ENCODE data around the gene IPO11. TPM values are rescaled to one million over a fixed set of nuclear protein-coding genes. Genes with fewer than 3 reads are reported as not detected.
"Not testable (repeated sequence)": the region's sequence is repeated elsewhere in the genome, so short reads cannot be mapped to it uniquely, and the experiment has no call there.

Gene IPO11
- polyA plus RNA-seq, 6 donors from 2014 or later = 8.3 to 12.1 (median 10.4) TPM

GRCh38 chr5:62506659-62507460 is 94.3 kb downstream of the IPO11 start:
- H3K36me3 Mint-ChIP-seq = peaks cover 27 to 29% of the 10 kb centered on the region in 2 donors
- no peak for DNase-seq

DNA sequence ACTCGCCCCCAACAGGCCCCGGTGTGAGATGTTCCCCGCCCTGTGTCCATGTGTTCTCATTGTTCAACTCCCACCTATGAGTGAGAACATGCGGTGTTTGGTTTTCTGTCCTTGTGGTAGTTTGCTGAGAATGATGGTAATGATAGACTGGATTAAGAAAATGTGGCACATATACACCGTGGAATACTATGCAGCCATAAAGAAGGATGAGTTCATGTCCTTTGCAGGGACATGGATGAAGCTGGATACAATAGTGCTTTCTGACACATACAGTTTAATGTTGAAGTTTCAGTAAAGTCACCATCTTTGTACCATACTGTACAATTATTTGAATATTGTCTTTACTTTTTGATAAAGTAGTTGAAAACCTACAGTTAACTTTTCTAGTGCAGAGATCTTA is 96.2 kb downstream of the IPO11 start:
- Mint-ChIP-seq H3K36me3 (peaks cover 27 to 29% of the 10 kb centered on the region in 2 donors), H3K27ac (peak overlapping the region in 2 of 6 donors; percentile 24 to 67)
- ATAC-seq (ENCODE audit: low read depth in 2 of 2); H3K27me3 Mint-ChIP-seq; DNase-seq; H3K4me1 Mint-ChIP-seq; H3K4me3 Mint-ChIP-seq; H3K9me3 Mint-ChIP-seq: not testable (repeated sequence)

More at GRCh38 chr5:62506659-62507460, 94.3 kb downstream of the IPO11 start:
- Mint-ChIP-seq H3K27ac (no peak overlapping the region), H3K4me1 (peaks cover 8 to 11% (median 10%) of the 10 kb centered on the region in 3 donors), H3K27me3 (no peaks in the 10 kb centered on the region), H3K4me3 (no peak overlapping the region), H3K9me3 (peaks cover 0 to 6% (median 0%) of the 10 kb centered on the region in 7 donors)
- peak in 1 of 2 donors; percentile 30 for ATAC-seq (ENCODE audit: low read depth in 2 of 2)

- Mint-ChIP-seq H3K27me3 (no peaks in the 10 kb centered on the region), H3K36me3 (peaks cover 27 to 29% of the 10 kb centered on the region in 2 donors), H3K9me3 (peaks cover 0 to 6% (median 0%) of the 10 kb centered on the region in 7 donors), H3K27ac (no peak overlapping the region), H3K4me3 (no peak overlapping the region), H3K4me1 (no peaks in the 10 kb centered on the region)
- ATAC-seq (ENCODE audit: low read depth in 2 of 2) (no peak), DNase-seq (no peak)
Measured at GRCh38 chr5:62509806-62510205, 97.2 kb downstream of the IPO11 start.

DNA sequence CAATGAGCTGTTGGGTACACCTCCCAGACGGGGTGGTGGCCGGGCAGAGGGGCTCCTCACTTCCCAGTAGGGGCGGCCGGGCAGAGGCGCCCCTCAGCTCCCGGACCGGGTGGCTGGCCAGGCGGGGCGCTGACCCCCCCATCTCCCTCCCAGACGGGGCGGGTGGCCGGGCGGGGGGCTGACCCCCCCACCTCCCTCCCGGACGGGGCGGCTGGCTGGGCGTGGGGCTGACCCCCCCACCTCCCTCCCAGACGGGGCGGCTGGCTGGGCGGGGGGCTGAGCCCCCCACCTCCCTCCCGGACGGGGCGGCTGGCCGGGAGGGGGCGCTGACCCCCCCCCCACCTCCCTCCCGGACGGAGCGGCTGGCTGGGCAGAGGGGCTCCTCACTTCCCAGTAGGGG is 100.5 kb downstream of the IPO11 start:
- H3K4me1 Mint-ChIP-seq; H3K27ac Mint-ChIP-seq; DNase-seq; H3K9me3 Mint-ChIP-seq; ATAC-seq (ENCODE audit: low read depth in 2 of 2); H3K27me3 Mint-ChIP-seq; H3K4me3 Mint-ChIP-seq: not testable (repeated sequence)
- H3K36me3 Mint-ChIP-seq = peaks cover 20 to 23% of the 10 kb centered on the region in 2 donors

DNA sequence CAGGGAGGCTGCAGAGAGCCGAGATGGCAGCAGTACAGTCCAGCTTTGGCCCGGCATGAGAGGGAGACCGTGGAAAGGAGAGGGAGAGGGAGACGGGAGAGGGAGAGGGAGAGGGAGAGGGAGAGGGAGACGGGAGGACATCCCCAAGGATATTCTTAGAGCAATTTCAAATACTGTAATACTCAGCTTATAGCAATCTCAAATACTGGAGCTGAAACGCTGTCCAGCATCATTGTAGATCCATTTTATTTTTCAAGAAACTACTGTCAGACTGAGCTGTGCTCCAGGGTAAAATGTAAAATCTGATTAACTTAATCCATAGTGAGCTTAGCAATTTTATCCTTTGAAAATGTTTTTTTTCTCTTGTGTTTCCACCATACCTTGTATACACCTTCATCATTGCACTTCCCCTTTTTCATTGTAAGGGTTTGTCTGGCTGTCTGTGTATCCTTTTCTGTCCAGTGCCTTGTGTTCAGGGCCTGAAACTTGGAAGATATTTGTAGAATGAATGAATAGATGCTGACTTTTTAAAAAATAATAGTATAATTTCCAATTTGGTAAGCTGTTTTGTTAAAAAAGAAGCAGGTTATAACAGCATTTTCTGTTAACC is 102.1 kb downstream of the IPO11 start:
- no peak for DNase-seq
- H3K36me3 Mint-ChIP-seq = peaks cover 7 to 12% of the 10 kb centered on the region in 2 donors
- ATAC-seq (ENCODE audit: low read depth in 2 of 2) = no peak
- no peaks in the 10 kb centered on the region for H3K9me3 Mint-ChIP-seq
- H3K27me3 Mint-ChIP-seq = no peaks in the 10 kb centered on the region
- H3K27ac Mint-ChIP-seq = no peak overlapping the region
- H3K4me1 Mint-ChIP-seq = no peaks in the 10 kb centered on the region
- no peak overlapping the region for H3K4me3 Mint-ChIP-seq

- H3K4me3 Mint-ChIP-seq; ATAC-seq (ENCODE audit: low read depth in 2 of 2); DNase-seq; H3K27me3 Mint-ChIP-seq; H3K9me3 Mint-ChIP-seq; H3K27ac Mint-ChIP-seq: not testable (repeated sequence)
- peaks cover 13 to 19% of the 10 kb centered on the region in 2 donors for H3K36me3 Mint-ChIP-seq
- peaks cover 4 to 19% (median 6%) of the 10 kb centered on the region in 3 donors for H3K4me1 Mint-ChIP-seq
Measured at GRCh38 chr5:62520812-62521211, 108.2 kb downstream of the IPO11 start.

- H3K4me3 Mint-ChIP-seq = no peak overlapping the region
- H3K27ac Mint-ChIP-seq = peak overlapping the region in 4 of 6 donors; percentile 56 to 90 (median 72)
- no peaks in the 10 kb centered on the region for H3K27me3 Mint-ChIP-seq
- no peaks in the 10 kb centered on the region for H3K9me3 Mint-ChIP-seq
- ATAC-seq (ENCODE audit: low read depth in 2 of 2) (peak; percentile 21 to 32), DNase-seq (no peak)
- H3K4me1 Mint-ChIP-seq = peaks cover 4 to 19% (median 6%) of the 10 kb centered on the region in 3 donors
- H3K36me3 Mint-ChIP-seq = peaks cover 17 to 19% of the 10 kb centered on the region in 2 donors
Measured at GRCh38 chr5:62521319-62521718, 108.8 kb downstream of the IPO11 start.

GRCh38 chr5:62522811-62523210 is 110.2 kb downstream of the IPO11 start:
- DNase-seq (no peak), ATAC-seq (ENCODE audit: low read depth in 2 of 2) (no peak)
- H3K9me3 Mint-ChIP-seq = no peaks in the 10 kb centered on the region
- H3K27ac Mint-ChIP-seq = peak overlapping the region in 3 of 6 donors; percentile 39 to 75 (median 52)
- H3K36me3 Mint-ChIP-seq = peaks cover 18 to 22% of the 10 kb centered on the region in 2 donors
- H3K27me3 Mint-ChIP-seq = no peaks in the 10 kb centered on the region
- H3K4me1 Mint-ChIP-seq = peaks cover 4 to 19% (median 6%) of the 10 kb centered on the region in 3 donors
- H3K4me3 Mint-ChIP-seq = no peak overlapping the region

GRCh38 chr5:62533597-62533996 is 121.0 kb downstream of the IPO11 start:
- no peak overlapping the region for H3K4me3 Mint-ChIP-seq
- H3K4me1 Mint-ChIP-seq = no peaks in the 10 kb centered on the region
- no peaks in the 10 kb centered on the region for H3K27me3 Mint-ChIP-seq
- ATAC-seq (ENCODE audit: low read depth in 2 of 2) (no peak), DNase-seq (no peak)
- H3K27ac Mint-ChIP-seq = no peak overlapping the region
- H3K9me3 Mint-ChIP-seq = no peaks in the 10 kb centered on the region
- H3K36me3 Mint-ChIP-seq = peaks cover 6 to 11% of the 10 kb centered on the region in 2 donors

- Mint-ChIP-seq H3K27me3 (no peaks in the 10 kb centered on the region), H3K36me3 (peaks cover 8 to 14% of the 10 kb centered on the region in 2 donors), H3K27ac (no peak overlapping the region), H3K4me1 (no peaks in the 10 kb centered on the region), H3K9me3 (no peaks in the 10 kb centered on the region), H3K4me3 (no peak overlapping the region)
- no peak for ATAC-seq (ENCODE audit: low read depth in 2 of 2)
- DNase-seq = no peak
Measured at GRCh38 chr5:62534461-62535236, 122.1 kb downstream of the IPO11 start.

DNA sequence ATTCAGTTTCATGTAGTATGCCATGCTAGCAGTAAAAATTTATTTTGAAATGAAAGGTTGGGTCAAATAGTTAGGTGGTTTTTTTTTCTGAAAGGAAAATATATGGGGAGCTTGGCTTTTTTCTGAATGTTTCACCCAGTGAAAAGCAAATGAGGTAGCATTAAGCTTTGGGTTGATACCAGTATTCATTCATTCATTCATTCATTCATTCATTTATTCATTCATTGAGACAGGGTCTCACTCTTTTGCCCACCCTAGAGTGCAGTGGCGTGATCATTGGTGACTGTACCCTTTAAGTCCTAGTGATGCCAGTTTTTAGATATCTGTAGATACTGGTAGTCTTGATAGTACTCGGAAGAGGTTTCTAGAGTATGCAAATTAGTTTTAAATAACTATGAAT is 123.7 kb downstream of the IPO11 start:
- peaks cover 8 to 14% of the 10 kb centered on the region in 2 donors for H3K36me3 Mint-ChIP-seq
- H3K4me1 Mint-ChIP-seq = no peaks in the 10 kb centered on the region
- ATAC-seq (ENCODE audit: low read depth in 2 of 2) = no peak
- no peak for DNase-seq
- H3K27ac Mint-ChIP-seq = no peak overlapping the region
- no peak overlapping the region for H3K4me3 Mint-ChIP-seq
- H3K9me3 Mint-ChIP-seq = no peaks in the 10 kb centered on the region
- H3K27me3 Mint-ChIP-seq = no peaks in the 10 kb centered on the region

DNA sequence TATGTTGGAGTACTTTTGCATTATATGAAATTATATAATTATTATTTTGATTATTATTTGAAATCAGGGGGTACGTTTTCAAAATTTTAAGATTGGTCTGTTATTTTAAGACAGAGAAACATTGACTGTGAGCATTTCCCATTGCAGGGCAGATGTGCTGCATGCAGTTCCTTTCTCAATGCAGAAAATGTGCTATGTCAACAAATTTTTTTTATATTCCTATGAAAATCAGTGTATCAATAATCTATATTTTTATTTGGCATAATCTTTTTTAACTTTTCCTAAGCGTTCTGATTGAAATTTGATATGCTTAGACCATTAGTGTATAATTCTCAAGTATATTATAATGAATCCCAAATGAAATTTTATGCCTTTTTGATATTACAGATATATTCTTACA is 124.2 kb downstream of the IPO11 start:
- Mint-ChIP-seq H3K4me3 (no peak overlapping the region), H3K9me3 (no peaks in the 10 kb centered on the region), H3K36me3 (peaks cover 8 to 11% of the 10 kb centered on the region in 2 donors), H3K27ac (no peak overlapping the region), H3K4me1 (no peaks in the 10 kb centered on the region), H3K27me3 (no peaks in the 10 kb centered on the region)
- DNase-seq (no peak), ATAC-seq (ENCODE audit: low read depth in 2 of 2) (no peak)
